Panc1 (cell line): ENCODE measurements around the gene GNAO1. TPM values are rescaled to one million over a fixed set of nuclear protein-coding genes. Genes with fewer than 3 reads are reported as not detected.

ENCODE experiments used
- ATAC-seq: fragments of 200-7000 bp; cut with Tn5 transposase; 2 replicates; pipeline ENCODE4 v1.9.1; 2020; ENCODE audit warnings: mild to moderate bottlenecking, moderate library complexity
- BruUV-seq: library from RNA; stranded (reverse); fragments of 400-500 nt; replicated peaks from 2 replicates; lab custom pipeline; 2021; lab: Mats Ljungman, UMichigan
- CTCF ChIA-PET: fragments of 300-600 bp; sonication (Branson Sonifier 250); formaldehyde crosslinking; loops from one replicate; lab custom pipeline; 2022; ENCODE audit warnings: antibody characterized with exemption; lab: Charles Lee
- POLR2A ChIA-PET: fragments of 300-600 bp; sonication (Branson Sonifier 250); formaldehyde crosslinking; loops from one replicate; lab custom pipeline; 2022; ENCODE audit warnings: antibody characterized with exemption; lab: Charles Lee
- DNase-seq: peaks from one replicate; pipeline ENCODE4 v3.0.0-alpha.2; 2010; ENCODE audit warnings: low read depth, low spot score
- H3K27ac ChIP-seq: 2 replicates; pipeline ENCODE4 v1.5.1; 2011; ENCODE audit warnings: mild to moderate bottlenecking, low read length, inconsistent platforms
- H3K27me3 ChIP-seq: fragments of 200-500 bp; sonication (Bioruptor generic); 2 replicates; pipeline ENCODE4 v1.6.0; 2014; ENCODE audit warnings: low read length, inconsistent platforms; ENCODE audit not compliant: control insufficient read depth, insufficient read depth
- H3K36me3 ChIP-seq: fragments of 200-500 bp; sonication (Bioruptor generic); 2 replicates; pipeline ENCODE4 v1.5.1; 2014; ENCODE audit warnings: inconsistent platforms, mild to moderate bottlenecking, low read length, moderate library complexity; ENCODE audit not compliant: control insufficient read depth, insufficient read depth
- H3K4me1 ChIP-seq: 2 replicates; pipeline ENCODE4 v1.5.1; 2011; ENCODE audit warnings: inconsistent platforms, mild to moderate bottlenecking, low read length, moderate library complexity; ENCODE audit not compliant: control insufficient read depth, insufficient read depth
- H3K4me3 ChIP-seq, 2 experiments: 2 replicates each; pipeline ENCODE4 v1.5.1; 2011 to 2012; ENCODE audit warnings: low read depth in 2 of 2, low read length in 2 of 2, mild to moderate bottlenecking in 2 of 2, inconsistent platforms in 1 of 2, moderate library complexity in 1 of 2
- H3K9me3 ChIP-seq: fragments of 200-500 bp; sonication (Bioruptor generic); 2 replicates; pipeline ENCODE4 v1.5.1; 2014; ENCODE audit warnings: low read depth, mild to moderate bottlenecking, inconsistent platforms, low read length, moderate library complexity; ENCODE audit not compliant: control insufficient read depth, insufficient read depth
- CTCF ChIP-seq: fragments of 450-650 bp; IDR thresholded peaks from 2 replicates; pipeline ENCODE4 v1.5.1; 2017; ENCODE audit warnings: mild to moderate bottlenecking
- POLR2AphosphoS5 ChIP-seq: IDR thresholded peaks from 2 replicates; pipeline ENCODE4 v1.6.1; 2012; ENCODE audit warnings: mild to moderate bottlenecking, low read depth, low read length, moderate library complexity
- REST ChIP-seq, 2 experiments: IDR thresholded peaks; 2 replicates each; pipeline ENCODE4 v1.6.1; 2011 to 2012; ENCODE audit warnings: low read depth in 2 of 2, control low read depth in 1 of 2, low read length in 1 of 2, mild to moderate bottlenecking in 1 of 2, moderate library complexity in 1 of 2; ENCODE audit not compliant: insufficient read depth in 1 of 2
- SIN3A ChIP-seq: IDR thresholded peaks from 2 replicates; pipeline ENCODE4 v1.6.1; 2012; ENCODE audit warnings: low read depth, mild to moderate bottlenecking, low read length, moderate library complexity, borderline replicate concordance; ENCODE audit not compliant: insufficient read depth
- TCF7L2 ChIP-seq: IDR thresholded peaks from 2 replicates; pipeline ENCODE4 v1.6.1; 2011; ENCODE audit warnings: mild to moderate bottlenecking, low read depth, low read length, inconsistent platforms
- in situ Hi-C: cut with HindIII; loops from 2 replicates; pipeline ENCODE4 v1.10.0; 2016; ENCODE audit warnings: low sequenced_read_pairs, low pct_unique_long_range_greater_than_20kb
- intact Hi-C: fragments of 100-400 bp; cut with micrococcal nuclease; formaldehyde crosslinking; loops from one replicate; pipeline ENCODE4 v1.10.0; 2022; ENCODE audit not compliant: unreplicated experiment
- total RNA-seq: library from RNA; stranded (reverse); gene quantifications from one replicate; pipeline ENCODE4 v1.2.1, GENCODE V29; 2021; ENCODE audit not compliant: unreplicated experiment

GNAO1 gene
- total RNA-seq, 1 experiment from 2014 or later: 33.4 TPM

DNA sequence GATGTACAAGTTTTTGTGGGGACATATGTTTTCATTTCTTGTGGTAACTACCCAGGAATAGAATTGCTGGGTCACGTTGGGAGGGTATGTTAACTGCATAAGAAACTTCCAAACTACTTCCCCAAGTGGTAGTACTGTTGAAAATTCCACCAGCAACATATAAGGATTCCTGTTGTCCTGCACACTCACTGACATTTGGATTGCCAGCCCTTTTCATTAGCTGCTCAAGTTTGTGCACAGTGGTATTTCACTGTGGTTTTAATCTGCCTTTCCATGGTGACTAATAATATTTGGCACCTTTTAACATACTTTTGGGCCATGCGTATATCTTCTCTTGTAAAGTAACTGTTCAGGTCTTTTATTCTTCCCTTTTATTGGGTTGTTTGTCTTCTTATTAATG is 103.3 kb downstream of the GNAO1 start:
- in situ Hi-C loops (no loop called here), intact Hi-C loops (loop anchor here (10.0 kb wide), 1 partner anchor 240 kb away; no protein-coding TSS in a partner anchor)
- H3K4me3 ChIP-seq: no peak overlapping the region
- DNase-seq: no peak
- no peaks in the 10 kb centered on the region for H3K36me3 ChIP-seq
- no peak overlapping the region for H3K27ac ChIP-seq
- H3K4me1 ChIP-seq: no peaks in the 10 kb centered on the region
- H3K9me3 ChIP-seq: no peaks in the 10 kb centered on the region
- POLR2A ChIA-PET: no interaction called here
- no TSS peak for BruUV-seq
- TF ChIP-seq POLR2AphosphoS5: no peak
- no peak for TF ChIP-seq CTCF
- TF ChIP-seq SIN3A: no peak
- no peak for TF ChIP-seq REST (IDR thresholded peaks at IDR 0.05; ENCODE audit: insufficient read depth in 1 of 2, low read depth in 2 of 2, low read length in 1 of 2)
- no peak for ATAC-seq
- no peaks in the 10 kb centered on the region for H3K27me3 ChIP-seq
- CTCF ChIA-PET: no interaction called here

GRCh38 chr16:56295059-56295665 is 103.9 kb downstream of the GNAO1 start:
- ChIA-PET POLR2A (no interaction called here), CTCF (no interaction called here)
- ATAC-seq (no peak), DNase-seq (no peak)
- H3K27ac ChIP-seq: no peak overlapping the region
- intact Hi-C loops: loop anchor here (10.0 kb wide), 1 partner anchor 240 kb away; no protein-coding TSS in a partner anchor
- BruUV-seq: no TSS peak
- H3K4me1 ChIP-seq: no peaks in the 10 kb centered on the region
- H3K27me3 ChIP-seq: no peaks in the 10 kb centered on the region
- in situ Hi-C loops: no loop called here
- no peak for TF ChIP-seq CTCF
- TF ChIP-seq REST (IDR thresholded peaks at IDR 0.05; ENCODE audit: insufficient read depth in 1 of 2, low read depth in 2 of 2, low read length in 1 of 2): no peak
- TF ChIP-seq SIN3A: no peak
- TF ChIP-seq POLR2AphosphoS5: no peak
- no peak for TF ChIP-seq TCF7L2
- no peak overlapping the region for H3K4me3 ChIP-seq
- H3K9me3 ChIP-seq: no peaks in the 10 kb centered on the region
- H3K36me3 ChIP-seq: no peaks in the 10 kb centered on the region
